Mesendoderm (in vitro differentiated cells): ENCODE data around the gene CARMIL1.
A peak's percentile ranks its signal among the peaks of the same experiment; 100 is the strongest.
"Not testable (repeated sequence)": the region's sequence is repeated elsewhere in the genome, so short reads cannot be mapped to it uniquely, and the experiment has no call there.

Experiments
- DNase-seq: peaks from one replicate; pipeline ENCODE4 v3.0.0; 2013
- H2AK5ac ChIP-seq: 2 replicates; pipeline ENCODE4 v1.6.1; 2013; ENCODE audit warnings: low read length, inconsistent platforms
- H2BK120ac ChIP-seq: 2 replicates; pipeline ENCODE4 v1.6.1; 2013; ENCODE audit warnings: low read depth, mild to moderate bottlenecking, low read length, moderate library complexity, mixed read lengths
- H2BK15ac ChIP-seq: replicated peaks from 2 replicates; pipeline ENCODE4 v1.6.1; 2013; ENCODE audit warnings: low read depth, mild to moderate bottlenecking, moderate library complexity
- H2BK5ac ChIP-seq: 2 replicates; pipeline ENCODE4 v1.6.1; 2013; ENCODE audit warnings: low read length, inconsistent platforms
- H3K18ac ChIP-seq: 2 replicates; pipeline ENCODE4 v1.6.1; 2013; ENCODE audit warnings: mild to moderate bottlenecking, low read length, mixed read lengths
- H3K23ac ChIP-seq: one replicate; pipeline ENCODE4 v1.6.1; 2013; ENCODE audit warnings: low read length
- H3K27ac ChIP-seq: 2 replicates; pipeline ENCODE4 v1.5.1; 2013; ENCODE audit warnings: low read depth, mild to moderate bottlenecking, inconsistent platforms, low read length, moderate library complexity
- H3K27me3 ChIP-seq: 2 replicates; pipeline ENCODE4 v1.6.1; 2013; ENCODE audit warnings: low read length, control low read depth, mild to moderate bottlenecking, inconsistent platforms; ENCODE audit not compliant: insufficient read depth, poor library complexity
- H3K36me3 ChIP-seq: 2 replicates; pipeline ENCODE4 v1.6.1; 2013; ENCODE audit warnings: low read length, inconsistent platforms; ENCODE audit not compliant: control insufficient read depth, insufficient read depth
- H3K4ac ChIP-seq: one replicate; pipeline ENCODE4 v1.6.1; 2013; ENCODE audit warnings: low read depth, mild to moderate bottlenecking, low read length, moderate library complexity
- H3K4me1 ChIP-seq: 2 replicates; pipeline ENCODE4 v1.6.1; 2013; ENCODE audit warnings: low read depth, low read length, inconsistent platforms; ENCODE audit not compliant: control insufficient read depth
- H3K4me2 ChIP-seq: 2 replicates; pipeline ENCODE4 v1.6.1; 2013; ENCODE audit warnings: low read length
- H3K4me3 ChIP-seq: 2 replicates; pipeline ENCODE4 v1.5.1; 2013; ENCODE audit warnings: mild to moderate bottlenecking, low read length
- H3K56ac ChIP-seq: one replicate; pipeline ENCODE4 v1.6.1; 2013; ENCODE audit warnings: low read length
- H3K79me1 ChIP-seq: 2 replicates; pipeline ENCODE4 v1.6.1; 2013; ENCODE audit warnings: low read length, inconsistent platforms
- H3K79me2 ChIP-seq: 2 replicates; pipeline ENCODE4 v1.6.1; 2013; ENCODE audit warnings: mild to moderate bottlenecking, low read length; ENCODE audit not compliant: control insufficient read depth, insufficient read depth
- H3K9ac ChIP-seq: 2 replicates; pipeline ENCODE4 v1.6.1; 2013; ENCODE audit warnings: low read length, inconsistent platforms
- H4K5ac ChIP-seq: one replicate; pipeline ENCODE4 v1.6.1; 2013; ENCODE audit warnings: low read length
- H4K8ac ChIP-seq: one replicate; pipeline ENCODE4 v1.6.1; 2013; ENCODE audit warnings: low read depth, mild to moderate bottlenecking, control low read depth, low read length, moderate library complexity
- WGBS: extraction: QIAGEN DNeasy Blood & Tissue Kit; methylation state at CpG from one replicate; pipeline ENCODE4 v1.1.7; 2013; ENCODE audit warnings: low lambda C conversion rate, missing lambda C conversion rate; ENCODE audit not compliant: insufficient coverage; ENCODE audit errors: extremely low coverage; 5-methylcytosine and 5-hydroxymethylcytosine counted together

CARMIL1 gene

GRCh38 chr6:25586119-25586518 is 306.9 kb downstream of the CARMIL1 start:
- not testable (repeated sequence) for H2AK5ac ChIP-seq, H3K56ac ChIP-seq, H3K23ac ChIP-seq, H3K4me1 ChIP-seq, H3K36me3 ChIP-seq, H3K79me1 ChIP-seq, H3K4me2 ChIP-seq, H4K5ac ChIP-seq, H2BK120ac ChIP-seq, H3K27ac ChIP-seq, H3K4me3 ChIP-seq, H3K18ac ChIP-seq, H2BK15ac ChIP-seq, DNase-seq, H3K79me2 ChIP-seq, H3K9ac ChIP-seq, H3K4ac ChIP-seq, H3K27me3 ChIP-seq, H2BK5ac ChIP-seq, H4K8ac ChIP-seq
- no CpG with 5 or more reads among the region's 30 CpGs for WGBS

DNA sequence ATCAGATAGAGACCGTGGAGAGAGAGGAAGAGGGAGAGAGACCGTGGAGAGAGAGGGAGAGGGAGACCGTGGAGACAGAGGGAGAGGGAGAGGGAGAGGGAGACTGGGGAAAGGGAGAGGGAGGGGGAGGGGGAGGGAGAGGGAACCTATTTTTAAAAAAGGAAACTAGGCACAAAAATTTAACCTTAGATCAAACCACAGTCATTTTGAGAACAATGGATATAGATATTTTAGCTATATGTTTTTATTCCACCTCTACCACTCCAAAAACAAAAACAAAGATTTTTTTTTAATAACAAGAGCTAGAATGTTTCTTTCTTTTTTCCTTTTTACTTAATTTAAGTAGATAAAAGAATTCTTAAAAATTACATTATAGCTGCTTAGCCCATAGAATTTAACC is 307.8 kb downstream of the CARMIL1 start:
- Histone ChIP-seq H3K79me1 (no peaks in the 10 kb centered on the region), H2BK120ac (no peak overlapping the region), H2BK5ac (no peak overlapping the region), H3K36me3 (no peaks in the 10 kb centered on the region), H3K4ac (no peak overlapping the region), H3K23ac (no peak overlapping the region), H3K18ac (no peak overlapping the region), H3K4me1 (no peaks in the 10 kb centered on the region), H3K9ac (no peak overlapping the region), H4K8ac (no peak overlapping the region), H3K4me2 (no peak overlapping the region), H3K79me2 (no peaks in the 10 kb centered on the region), H3K27ac (no peak overlapping the region), H3K56ac (no peak overlapping the region), H3K4me3 (no peak overlapping the region), H2AK5ac (no peak overlapping the region), H2BK15ac (no peak overlapping the region), H3K27me3 (no peaks in the 10 kb centered on the region), H4K5ac (no peak overlapping the region)
- DNase-seq: no peak
- no CpG with 5 or more reads among the region's 3 CpGs for WGBS

DNA sequence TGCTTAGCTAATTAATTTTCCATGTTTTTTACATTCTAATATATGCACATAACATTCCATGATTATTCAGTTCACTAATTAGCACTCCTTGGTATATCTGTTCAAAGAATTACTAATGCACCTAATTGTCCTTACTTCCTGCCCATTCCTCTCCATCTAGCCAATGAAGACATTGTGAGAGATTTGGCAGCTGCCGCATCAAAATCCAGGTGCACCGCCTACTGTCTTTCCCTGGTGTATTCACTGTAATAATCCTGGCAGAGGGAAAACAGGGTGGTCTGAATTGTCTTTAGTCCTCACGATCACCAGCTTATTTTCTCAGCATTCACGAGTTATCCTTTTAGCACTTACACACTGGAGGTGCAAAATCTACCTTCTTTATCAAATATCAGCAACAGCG is 311.8 kb downstream of the CARMIL1 start:
- Histone ChIP-seq H4K5ac (no peak overlapping the region), H3K36me3 (no peaks in the 10 kb centered on the region), H3K23ac (no peak overlapping the region), H2BK5ac (no peak overlapping the region), H3K4ac (no peak overlapping the region), H2AK5ac (no peak overlapping the region), H3K4me1 (no peaks in the 10 kb centered on the region), H2BK15ac (no peak overlapping the region), H3K9ac (no peak overlapping the region), H3K4me3 (no peak overlapping the region), H3K27me3 (no peaks in the 10 kb centered on the region), H4K8ac (no peak overlapping the region), H3K79me1 (no peaks in the 10 kb centered on the region), H3K18ac (no peak overlapping the region), H2BK120ac (no peak overlapping the region), H3K79me2 (no peaks in the 10 kb centered on the region), H3K56ac (peak overlapping the region; percentile 11), H3K27ac (no peak overlapping the region), H3K4me2 (no peak overlapping the region)
- no CpG with 5 or more reads among the region's 5 CpGs for WGBS
- no peak for DNase-seq

DNA sequence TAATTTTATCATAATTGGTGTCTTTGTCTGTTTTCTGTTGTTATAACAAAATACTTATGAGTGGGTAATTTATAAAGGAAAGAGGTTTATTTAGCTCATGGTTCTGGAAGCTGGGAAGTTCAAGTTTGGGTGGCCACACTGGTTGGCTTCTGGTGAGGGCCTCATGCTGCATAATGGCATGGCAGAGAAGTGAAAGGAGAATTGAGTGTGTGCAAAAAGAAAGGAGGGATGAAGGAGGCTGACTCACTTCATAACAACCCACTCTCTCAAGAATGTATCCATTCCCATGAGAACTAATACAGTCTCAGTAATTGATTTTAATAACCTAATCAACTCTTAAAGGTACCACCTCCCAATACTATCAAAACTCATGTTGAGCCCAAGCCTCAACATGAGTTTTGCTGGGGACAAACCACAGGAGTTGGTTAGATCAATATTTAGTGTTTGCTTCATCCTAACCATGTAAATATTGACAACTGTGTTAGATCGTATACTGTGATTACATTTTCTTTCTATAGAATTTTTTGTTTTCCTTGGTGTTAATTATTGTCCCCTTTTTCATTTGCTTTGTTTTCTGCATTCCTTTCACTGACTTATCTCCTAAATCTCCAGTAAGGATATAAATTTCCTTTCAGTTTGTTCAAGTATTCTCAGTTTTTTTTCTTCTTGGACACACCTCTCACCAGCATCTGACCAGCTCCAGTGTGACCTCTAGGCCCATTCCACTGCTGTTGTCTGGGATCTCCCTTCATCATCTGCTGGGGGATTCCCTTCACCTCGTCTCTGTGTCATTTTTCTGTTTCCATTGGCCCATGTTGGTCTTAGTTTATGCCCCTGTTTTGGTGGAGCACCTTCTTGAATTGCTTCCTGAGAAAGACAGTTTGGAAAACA is 318.0 kb downstream of the CARMIL1 start:
- H4K5ac ChIP-seq: no peak overlapping the region
- no peak overlapping the region for H4K8ac ChIP-seq
- no peaks in the 10 kb centered on the region for H3K79me2 ChIP-seq
- no peak overlapping the region for H3K4ac ChIP-seq
- no peaks in the 10 kb centered on the region for H3K36me3 ChIP-seq
- no peaks in the 10 kb centered on the region for H3K79me1 ChIP-seq
- no peak overlapping the region for H3K56ac ChIP-seq
- H3K4me1 ChIP-seq: peaks cover 3% of the 10 kb centered on the region
- no peak for DNase-seq
- H2BK5ac ChIP-seq: no peak overlapping the region
- no peak overlapping the region for H3K9ac ChIP-seq
- H3K4me2 ChIP-seq: no peak overlapping the region
- no peak overlapping the region for H2BK120ac ChIP-seq
- no CpG with 5 or more reads among the region's 2 CpGs for WGBS
- H3K27ac ChIP-seq: no peak overlapping the region
- H3K27me3 ChIP-seq: no peaks in the 10 kb centered on the region
- H2BK15ac ChIP-seq: no peak overlapping the region
- H3K18ac ChIP-seq: no peak overlapping the region
- no peak overlapping the region for H3K4me3 ChIP-seq
- H3K23ac ChIP-seq: no peak overlapping the region
- no peak overlapping the region for H2AK5ac ChIP-seq

DNA sequence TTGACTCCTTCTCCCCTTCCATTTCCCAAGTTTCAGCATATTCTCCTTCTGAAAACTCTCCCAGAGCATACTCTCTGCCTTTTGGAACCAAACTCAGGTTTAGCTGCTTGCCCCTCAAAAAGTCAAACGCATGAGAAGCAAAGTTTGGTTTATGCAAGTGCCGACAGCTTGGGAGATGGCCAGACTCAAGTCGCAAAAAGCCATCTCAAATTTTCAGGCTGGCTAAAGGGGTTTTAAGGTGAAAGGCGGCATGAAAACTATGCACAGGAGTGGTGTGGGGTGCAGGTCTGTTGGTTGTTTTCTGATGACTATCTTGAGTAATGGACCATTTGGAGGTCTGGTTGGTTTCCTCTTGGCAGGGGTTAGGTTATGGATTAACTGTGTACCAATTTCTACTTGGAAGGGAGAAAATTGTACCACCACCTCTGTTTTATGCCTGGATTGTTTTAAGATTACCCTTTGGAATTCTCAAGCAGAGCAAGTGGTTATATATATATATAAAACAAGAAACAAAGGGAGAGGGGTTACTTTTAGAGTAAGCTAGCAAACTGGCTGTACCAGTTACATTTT is 320.4 kb downstream of the CARMIL1 start:
- H3K4me3 ChIP-seq: no peak overlapping the region
- H3K79me2 ChIP-seq: no peaks in the 10 kb centered on the region
- no peak overlapping the region for H2BK15ac ChIP-seq
- no peak overlapping the region for H3K4ac ChIP-seq
- H2AK5ac ChIP-seq: no peak overlapping the region
- no peak overlapping the region for H3K27ac ChIP-seq
- H3K56ac ChIP-seq: peak overlapping the region; percentile 35
- H3K4me1 ChIP-seq: peaks cover 5% of the 10 kb centered on the region
- H3K18ac ChIP-seq: no peak overlapping the region
- no peak overlapping the region for H4K8ac ChIP-seq
- H4K5ac ChIP-seq: peak overlapping the region; percentile 42
- DNase-seq: no peak
- no peak overlapping the region for H3K23ac ChIP-seq
- no CpG with 5 or more reads among the region's 4 CpGs for WGBS
- H3K4me2 ChIP-seq: no peak overlapping the region
- no peaks in the 10 kb centered on the region for H3K79me1 ChIP-seq
- H3K9ac ChIP-seq: no peak overlapping the region
- no peaks in the 10 kb centered on the region for H3K36me3 ChIP-seq
- peak overlapping the region; percentile 34 for H2BK5ac ChIP-seq
- no peaks in the 10 kb centered on the region for H3K27me3 ChIP-seq
- no peak overlapping the region for H2BK120ac ChIP-seq
